Karpas-422 (cell line): ENCODE data around the gene FGF12. TPM values are rescaled to one million over a fixed set of nuclear protein-coding genes. Genes with fewer than 3 reads are reported as not detected.

ENCODE experiments used
- DNase-seq: peaks from one replicate; pipeline ENCODE4 v3.0.0-alpha.2; 2015
- H2AFZ ChIP-seq: fragments of 200-600 bp; sonication (generic); 2 replicates; pipeline ENCODE4 v1.6.1; 2014; ENCODE audit warnings: antibody characterized with exemption, low read length, mixed read lengths
- H3K27ac ChIP-seq: fragments of 200-600 bp; sonication (generic); 2 replicates; pipeline ENCODE4 v1.5.1; 2014; ENCODE audit warnings: mild to moderate bottlenecking, low read length, moderate library complexity
- H3K27me3 ChIP-seq: fragments of 200-600 bp; sonication (generic); 2 replicates; pipeline ENCODE4 v1.6.1; 2014; ENCODE audit warnings: low read length, mixed read lengths
- H3K36me3 ChIP-seq: fragments of 200-600 bp; sonication (generic); 2 replicates; pipeline ENCODE4 v1.6.1; 2014; ENCODE audit warnings: low read length, mixed read lengths; ENCODE audit not compliant: insufficient read depth
- H3K4me1 ChIP-seq: fragments of 200-600 bp; sonication (generic); 2 replicates; pipeline ENCODE4 v1.6.1; 2014; ENCODE audit warnings: mild to moderate bottlenecking, low read length, mixed read lengths
- H3K4me2 ChIP-seq: fragments of 200-600 bp; sonication (generic); 2 replicates; pipeline ENCODE4 v1.6.1; 2014; ENCODE audit warnings: low read length, low read depth, mild to moderate bottlenecking; ENCODE audit not compliant: poor library complexity, severe bottlenecking
- H3K4me3 ChIP-seq: fragments of 200-600 bp; sonication (generic); 2 replicates; pipeline ENCODE4 v1.5.1; 2014; ENCODE audit warnings: mild to moderate bottlenecking, antibody characterized with exemption, low read length, mixed read lengths
- H3K79me2 ChIP-seq: fragments of 200-600 bp; sonication (generic); 2 replicates; pipeline ENCODE4 v1.6.1; 2014; ENCODE audit warnings: mild to moderate bottlenecking, low read length, mixed read lengths
- H3K9ac ChIP-seq: fragments of 200-600 bp; sonication (generic); 2 replicates; pipeline ENCODE4 v1.6.0; 2014; ENCODE audit warnings: low read length
- H3K9me2 ChIP-seq: fragments of 200-600 bp; sonication (generic), shearing (Covaris generic); replicated peaks from 2 replicates; pipeline ENCODE4 v1.6.0; 2014; ENCODE audit warnings: mild to moderate bottlenecking, low read length, moderate library complexity; ENCODE audit not compliant: insufficient read depth
- H3K9me3 ChIP-seq: fragments of 300-700, 200-600 bp; sonication (generic); 2 replicates; pipeline ENCODE4 v1.6.1; 2014; ENCODE audit warnings: low read length, mixed read lengths
- H4K20me1 ChIP-seq: fragments of 200-600 bp; sonication (generic); 2 replicates; pipeline ENCODE4 v1.6.1; 2014; ENCODE audit warnings: mild to moderate bottlenecking, antibody characterized with exemption, low read length, low read depth; ENCODE audit not compliant: insufficient read depth
- total RNA-seq: library from RNA; depleted of rRNA; stranded (reverse); fragments of >200 nt; shearing (Covaris generic); gene quantifications from 2 replicates; pipeline ENCODE4 v1.2.3, GENCODE V29; 2014; ENCODE audit warnings: low replicate concordance

The FGF12 gene
- total RNA-seq, 1 experiment from 2014 or later: not detected

DNA sequence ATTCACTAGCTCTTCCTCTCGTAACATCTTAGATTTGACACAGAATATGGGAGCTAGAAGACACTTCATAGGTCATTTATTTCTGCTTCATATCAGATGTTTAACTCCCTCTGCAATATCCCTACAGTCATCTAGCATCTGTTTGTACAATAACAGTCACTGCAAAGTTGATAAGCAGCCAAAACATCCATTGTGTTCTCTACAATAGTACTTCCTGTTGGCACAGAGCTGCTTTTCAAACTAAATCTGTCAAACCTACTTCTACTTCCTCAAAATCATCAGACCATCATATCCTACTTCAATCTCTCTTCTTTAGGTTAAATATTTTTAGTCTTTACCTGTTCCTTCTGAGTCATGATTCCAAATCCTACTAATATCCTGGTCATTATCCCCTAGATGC, 233.2 kb downstream of the FGF12 start:
- peak; percentile 78 for DNase-seq
- Histone ChIP-seq H2AFZ (peak overlapping the region; percentile 86), H3K4me1 (peaks cover 10% of the 10 kb centered on the region), H3K9me2 (no peaks in the 10 kb centered on the region), H3K36me3 (no peaks in the 10 kb centered on the region), H3K9me3 (no peaks in the 10 kb centered on the region), H3K27ac (no peak overlapping the region), H3K4me3 (no peak overlapping the region), H3K27me3 (no peaks in the 10 kb centered on the region), H4K20me1 (no peaks in the 10 kb centered on the region), H3K4me2 (peak overlapping the region; percentile 46), H3K79me2 (no peaks in the 10 kb centered on the region), H3K9ac (no peak overlapping the region)

DNA sequence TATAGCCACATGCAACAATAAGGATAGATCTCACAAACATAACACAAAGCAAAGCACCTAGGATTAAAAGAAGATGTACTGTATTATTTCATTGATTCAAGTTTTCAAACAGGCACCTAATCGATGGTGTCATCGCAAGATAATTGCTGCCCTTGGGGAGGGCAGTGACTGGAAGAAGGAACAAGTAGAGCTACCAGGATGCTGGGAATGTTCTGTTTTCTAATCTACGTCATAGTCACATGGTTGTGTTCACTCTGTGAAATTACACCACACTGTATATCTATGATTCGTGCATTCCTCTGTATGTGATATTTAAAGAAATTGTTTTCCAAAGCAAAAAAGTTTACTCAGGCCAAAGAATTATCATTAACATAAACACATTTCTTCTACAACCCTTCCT, 236.6 kb downstream of the FGF12 start:
- DNase-seq: no peak
- Histone ChIP-seq H3K9ac (no peak overlapping the region), H3K9me3 (no peaks in the 10 kb centered on the region), H3K36me3 (no peaks in the 10 kb centered on the region), H3K4me3 (no peak overlapping the region), H3K27me3 (no peaks in the 10 kb centered on the region), H2AFZ (no peak overlapping the region), H3K4me1 (peaks cover 10% of the 10 kb centered on the region), H3K9me2 (no peaks in the 10 kb centered on the region), H4K20me1 (no peaks in the 10 kb centered on the region), H3K27ac (no peak overlapping the region), H3K4me2 (no peak overlapping the region), H3K79me2 (no peaks in the 10 kb centered on the region)

GRCh38 chr3:192489579-192489978, 237.8 kb downstream of the FGF12 start:
- no peak for DNase-seq
- H4K20me1 ChIP-seq: no peaks in the 10 kb centered on the region
- no peaks in the 10 kb centered on the region for H3K9me3 ChIP-seq
- H3K36me3 ChIP-seq: no peaks in the 10 kb centered on the region
- H3K79me2 ChIP-seq: no peaks in the 10 kb centered on the region
- no peak overlapping the region for H3K9ac ChIP-seq
- no peak overlapping the region for H3K27ac ChIP-seq
- no peak overlapping the region for H2AFZ ChIP-seq
- H3K4me2 ChIP-seq: no peak overlapping the region
- no peaks in the 10 kb centered on the region for H3K9me2 ChIP-seq
- no peaks in the 10 kb centered on the region for H3K27me3 ChIP-seq
- no peak overlapping the region for H3K4me3 ChIP-seq
- H3K4me1 ChIP-seq: peaks cover 10% of the 10 kb centered on the region

DNA sequence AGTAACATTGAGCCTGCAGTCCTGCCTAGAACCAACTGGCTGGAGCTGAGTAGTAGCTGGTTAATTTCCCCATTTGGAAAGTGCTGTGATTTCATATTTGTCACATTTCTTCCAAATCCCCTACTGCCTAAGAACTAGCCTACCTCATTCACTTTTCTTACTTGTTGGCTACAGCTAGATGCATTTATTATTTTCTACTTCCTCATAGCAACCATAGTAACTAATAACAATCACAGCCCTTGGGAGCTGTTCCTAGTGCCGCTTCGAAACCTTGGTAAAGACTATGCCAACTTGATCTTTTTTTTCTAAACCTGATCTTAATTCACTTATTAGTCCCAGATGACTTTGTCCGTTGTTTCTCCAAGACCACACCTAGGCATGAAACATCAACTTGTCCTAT, 240.3 kb downstream of the FGF12 start:
- Histone ChIP-seq H3K9me2 (no peaks in the 10 kb centered on the region), H3K4me1 (no peaks in the 10 kb centered on the region), H3K4me2 (no peak overlapping the region), H3K79me2 (no peaks in the 10 kb centered on the region), H2AFZ (no peak overlapping the region), H3K27ac (no peak overlapping the region), H3K27me3 (no peaks in the 10 kb centered on the region), H3K36me3 (no peaks in the 10 kb centered on the region), H3K9me3 (no peaks in the 10 kb centered on the region), H3K4me3 (no peak overlapping the region), H3K9ac (no peak overlapping the region), H4K20me1 (no peaks in the 10 kb centered on the region)
- no peak for DNase-seq

DNA sequence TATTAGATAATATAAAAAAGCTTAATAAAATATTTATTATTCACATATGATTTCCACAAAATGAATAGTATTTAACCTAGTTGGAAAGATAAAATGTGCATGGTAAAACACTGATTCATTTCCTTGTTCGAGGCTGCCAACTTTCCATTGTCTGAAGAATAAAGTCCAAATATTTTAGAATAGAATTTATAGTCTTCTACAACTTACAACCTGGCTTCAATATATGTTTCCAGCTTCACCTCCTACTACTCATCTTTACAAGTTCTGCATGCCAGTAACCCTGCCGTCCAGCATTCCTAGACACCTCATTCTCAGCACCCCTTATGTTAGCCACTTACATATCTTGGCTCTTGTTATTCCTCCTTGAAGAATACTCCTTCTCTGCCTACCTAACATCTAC, 244.5 kb downstream of the FGF12 start:
- Histone ChIP-seq H3K36me3 (no peaks in the 10 kb centered on the region), H3K9ac (no peak overlapping the region), H3K4me1 (no peaks in the 10 kb centered on the region), H2AFZ (no peak overlapping the region), H3K9me2 (no peaks in the 10 kb centered on the region), H3K4me2 (no peak overlapping the region), H4K20me1 (no peaks in the 10 kb centered on the region), H3K27me3 (no peaks in the 10 kb centered on the region), H3K79me2 (no peaks in the 10 kb centered on the region), H3K4me3 (no peak overlapping the region), H3K9me3 (no peaks in the 10 kb centered on the region), H3K27ac (no peak overlapping the region)
- DNase-seq: no peak

DNA sequence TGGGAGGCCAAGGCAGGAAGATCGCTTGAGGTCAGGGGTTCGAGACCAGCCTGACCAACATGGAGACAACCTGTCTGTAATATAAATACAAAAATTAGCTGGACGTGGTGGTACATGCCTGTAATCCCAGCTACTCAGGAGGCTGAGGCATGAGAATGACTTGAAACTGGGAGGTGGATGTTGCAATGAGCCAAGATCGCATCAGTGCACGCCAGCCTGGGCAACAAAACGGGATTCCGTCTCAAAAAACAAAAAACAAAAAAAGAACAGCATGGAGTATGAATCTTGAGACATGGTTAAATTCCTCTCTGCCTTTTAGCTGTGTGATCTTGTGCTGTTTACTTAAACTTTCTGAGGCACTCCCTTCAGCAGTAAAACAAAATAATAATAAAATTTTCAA, 244.9 kb downstream of the FGF12 start:
- Histone ChIP-seq H3K9ac (no peak overlapping the region), H3K36me3 (no peaks in the 10 kb centered on the region), H3K27me3 (no peaks in the 10 kb centered on the region), H3K27ac (no peak overlapping the region), H2AFZ (no peak overlapping the region), H3K4me2 (no peak overlapping the region), H3K4me1 (no peaks in the 10 kb centered on the region), H3K9me3 (no peaks in the 10 kb centered on the region), H3K79me2 (no peaks in the 10 kb centered on the region), H3K4me3 (no peak overlapping the region), H4K20me1 (no peaks in the 10 kb centered on the region), H3K9me2 (no peaks in the 10 kb centered on the region)
- DNase-seq: no peak

DNA sequence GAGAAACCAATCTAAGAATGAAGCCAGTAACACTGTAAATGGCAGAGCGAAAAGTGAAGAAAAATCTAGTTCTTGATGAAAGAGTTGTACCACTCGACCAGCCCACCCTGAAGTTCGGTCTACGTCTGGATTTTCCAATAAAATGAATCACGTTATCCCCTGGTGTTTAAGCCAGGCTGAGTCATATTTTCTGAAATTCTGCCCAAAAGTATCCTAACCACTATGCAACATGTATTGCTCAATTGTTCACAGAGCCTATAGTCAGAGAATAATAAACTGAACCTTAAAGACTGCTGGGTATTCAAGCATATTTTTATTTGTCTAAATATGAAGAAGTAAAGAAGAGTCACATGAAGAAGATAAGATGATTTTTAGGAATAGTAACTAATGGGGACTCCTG, 245.7 kb downstream of the FGF12 start:
- Histone ChIP-seq H3K9ac (no peak overlapping the region), H2AFZ (no peak overlapping the region), H3K79me2 (no peaks in the 10 kb centered on the region), H3K9me3 (no peaks in the 10 kb centered on the region), H3K36me3 (no peaks in the 10 kb centered on the region), H3K4me3 (no peak overlapping the region), H3K27me3 (no peaks in the 10 kb centered on the region), H3K4me1 (no peaks in the 10 kb centered on the region), H3K9me2 (no peaks in the 10 kb centered on the region), H3K4me2 (no peak overlapping the region), H3K27ac (no peak overlapping the region), H4K20me1 (no peaks in the 10 kb centered on the region)
- no peak for DNase-seq

- H3K27ac ChIP-seq: no peak overlapping the region
- no peaks in the 10 kb centered on the region for H3K9me3 ChIP-seq
- no peaks in the 10 kb centered on the region for H3K79me2 ChIP-seq
- H3K4me1 ChIP-seq: no peaks in the 10 kb centered on the region
- no peak overlapping the region for H2AFZ ChIP-seq
- H3K36me3 ChIP-seq: no peaks in the 10 kb centered on the region
- H3K9me2 ChIP-seq: no peaks in the 10 kb centered on the region
- H3K4me2 ChIP-seq: no peak overlapping the region
- no peak overlapping the region for H3K9ac ChIP-seq
- DNase-seq: peak; percentile 87
- no peaks in the 10 kb centered on the region for H4K20me1 ChIP-seq
- H3K27me3 ChIP-seq: no peaks in the 10 kb centered on the region
- no peak overlapping the region for H3K4me3 ChIP-seq
These were observed 259.9 kb downstream of the FGF12 start for GRCh38 chr3:192467230-192468140.
